Measurements from ENCODE around the gene KCNMA1.

KCNMA1 gene

DNA sequence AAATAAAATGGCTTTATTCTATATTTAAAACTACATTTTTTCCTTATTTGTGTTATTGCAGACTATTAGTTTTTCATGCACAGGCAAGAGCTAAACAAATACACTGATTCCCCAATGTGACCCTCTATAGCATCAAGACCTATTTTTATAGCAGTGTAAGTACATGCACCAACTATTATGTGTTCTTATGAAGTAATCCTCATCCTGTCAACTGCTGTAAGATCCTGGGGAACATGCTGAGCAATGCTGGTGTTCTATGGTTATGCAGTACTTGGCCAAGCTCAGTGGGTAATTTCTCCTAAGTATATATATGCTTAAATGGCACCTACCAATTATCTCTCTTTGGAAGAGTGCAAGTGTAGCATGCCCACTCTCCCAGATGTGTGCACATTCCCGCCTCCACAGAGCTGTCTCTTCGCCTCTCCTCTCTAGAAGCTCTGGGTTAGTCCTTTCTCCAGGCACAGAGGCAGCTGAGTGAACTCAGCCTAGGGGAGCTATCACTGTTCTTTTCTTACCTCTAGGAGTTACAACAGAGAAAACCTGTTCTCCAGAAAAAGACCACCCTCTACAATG is 428.8 kb downstream of the KCNMA1 start:
- DNase-seq (ENCODE audit: low spot score), result no peak

DNA sequence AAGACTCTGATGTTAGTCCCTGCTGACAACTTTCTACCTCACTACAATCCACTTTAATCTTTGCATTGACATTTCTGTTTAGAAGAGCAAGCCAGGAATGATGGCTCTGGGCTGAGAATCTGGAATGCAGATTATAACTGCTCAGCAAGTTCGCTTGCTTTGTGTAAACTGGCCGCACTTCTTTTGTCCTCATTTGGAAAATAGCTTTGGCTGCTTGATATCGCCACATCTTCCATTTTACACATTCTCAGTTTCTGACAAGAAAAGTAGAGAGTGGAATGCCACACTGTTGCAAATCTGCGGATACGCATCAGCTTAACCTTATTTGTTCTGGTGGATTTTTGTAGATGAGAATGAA is 429.8 kb downstream of the KCNMA1 start:
- DNase-seq (ENCODE audit: low spot score), result no peak

DNA sequence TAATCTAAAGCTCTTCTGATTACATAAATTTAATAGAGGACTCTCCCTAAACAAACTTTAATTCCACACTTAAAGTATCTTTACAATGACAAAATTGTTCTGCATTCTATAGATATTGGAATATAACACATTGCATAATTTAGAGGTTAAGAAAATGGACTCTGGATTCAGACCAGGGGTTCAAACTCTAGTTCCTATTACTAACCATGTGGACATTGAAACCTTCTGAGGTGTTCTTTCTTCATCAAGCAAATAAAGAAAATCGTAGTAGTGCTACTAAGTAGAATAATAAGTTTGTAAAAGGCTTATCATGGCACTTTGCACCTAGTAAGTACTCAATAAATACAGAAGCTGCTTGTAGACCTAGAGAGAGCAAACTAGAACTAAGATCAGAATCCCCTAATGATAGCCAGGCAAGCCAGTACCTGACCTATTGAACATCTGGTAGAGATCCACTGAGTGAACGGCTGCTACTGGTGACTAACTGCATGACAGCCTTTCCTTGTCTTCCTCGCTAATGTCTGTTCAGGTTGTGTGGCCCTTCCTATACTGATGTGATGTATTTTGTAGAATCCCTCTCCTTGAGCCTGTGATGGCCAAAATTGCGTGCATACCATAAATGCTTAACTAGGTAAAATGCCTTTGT is 430.3 kb downstream of the KCNMA1 start:
- DNase-seq (ENCODE audit: low spot score), result no peak

DNA sequence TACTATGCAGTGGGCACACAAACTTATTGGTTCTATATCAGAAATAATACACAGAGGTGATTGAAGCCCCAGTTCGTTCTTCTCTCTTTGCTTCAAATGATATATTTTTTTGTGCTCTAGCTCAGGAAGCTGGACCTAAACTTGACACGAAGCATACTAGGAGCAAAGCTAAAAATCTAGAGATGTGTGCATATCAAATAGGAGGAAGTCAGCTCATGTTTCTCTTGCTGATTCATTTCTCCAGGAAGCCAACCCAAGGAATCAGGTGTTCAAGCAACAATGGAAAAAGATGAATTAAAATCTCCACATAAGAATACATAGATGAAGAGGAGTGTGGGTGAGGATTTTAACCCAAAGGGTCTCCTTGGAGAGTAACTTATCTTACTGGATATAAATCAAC is 432.5 kb downstream of the KCNMA1 start:
- DNase-seq (ENCODE audit: low spot score), result no peak

DNA sequence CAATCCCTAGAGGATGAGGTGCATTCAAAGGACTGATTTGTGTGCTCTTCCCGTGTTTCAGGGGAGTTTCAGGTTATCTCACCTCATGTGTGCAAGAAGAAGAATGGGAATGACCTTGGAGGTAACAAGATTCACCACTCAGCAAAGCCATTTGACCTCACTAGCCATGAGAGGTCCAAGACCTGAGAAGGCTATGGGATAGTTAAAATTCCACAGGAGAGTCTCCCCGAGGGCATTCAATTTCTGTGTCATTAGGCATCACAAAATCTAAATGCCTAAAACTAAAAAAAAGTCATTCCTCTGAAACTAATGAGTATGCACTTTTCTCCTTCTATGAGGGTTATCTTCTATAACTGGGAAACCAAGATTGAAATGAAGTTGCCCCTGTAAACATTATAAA is 433.4 kb downstream of the KCNMA1 start:
- no peak for DNase-seq (ENCODE audit: low spot score)

GRCh38 chr10:77202857-77203256 is 434.8 kb downstream of the KCNMA1 start:
- DNase-seq (ENCODE audit: low spot score), result no peak

DNA sequence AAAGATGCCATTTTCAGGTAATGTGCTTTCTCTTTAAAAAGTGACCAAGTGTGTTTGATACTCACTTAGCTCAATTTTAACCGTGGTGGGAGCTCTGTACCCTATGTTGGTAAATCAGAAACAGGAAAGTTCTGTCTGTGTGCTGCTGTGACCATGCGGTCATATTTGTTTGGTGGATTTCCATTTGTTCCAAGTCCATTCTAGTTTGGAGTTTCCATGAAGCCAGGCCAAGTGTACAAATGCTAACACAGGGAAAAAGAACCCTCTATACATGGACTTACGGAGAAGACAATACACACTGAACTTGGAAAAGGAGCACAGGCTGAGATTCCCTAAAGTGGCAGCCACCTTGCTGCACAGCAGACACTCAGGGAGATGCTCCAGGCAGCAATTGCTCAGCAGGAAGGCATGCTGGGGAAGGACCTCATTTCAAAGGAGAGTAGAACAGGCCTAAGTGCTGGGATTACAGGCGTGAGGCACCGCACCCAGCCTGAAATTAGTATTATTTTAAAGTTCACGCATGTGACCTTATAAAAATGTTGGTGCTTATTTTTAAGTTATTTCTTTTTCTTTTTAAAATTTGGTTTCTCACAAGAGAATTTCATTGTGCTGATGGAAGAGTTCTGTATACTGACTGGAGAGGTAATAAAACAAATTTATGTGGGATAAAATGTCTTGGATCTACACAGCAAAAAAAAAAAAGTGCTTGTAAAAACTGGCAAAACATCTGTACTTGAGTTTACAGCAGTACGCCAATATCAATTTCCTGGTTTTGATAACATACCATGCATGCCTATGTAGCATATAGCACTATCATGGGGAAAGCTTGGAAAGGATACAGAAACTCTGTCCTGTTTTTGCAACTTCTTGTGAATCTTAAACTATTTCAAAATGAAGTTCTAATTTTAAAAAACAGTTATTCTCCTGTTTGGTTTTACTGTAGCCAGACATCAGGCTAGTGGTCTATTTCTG is 436.2 kb downstream of the KCNMA1 start:
- no peak for DNase-seq (ENCODE audit: low spot score)

DNA sequence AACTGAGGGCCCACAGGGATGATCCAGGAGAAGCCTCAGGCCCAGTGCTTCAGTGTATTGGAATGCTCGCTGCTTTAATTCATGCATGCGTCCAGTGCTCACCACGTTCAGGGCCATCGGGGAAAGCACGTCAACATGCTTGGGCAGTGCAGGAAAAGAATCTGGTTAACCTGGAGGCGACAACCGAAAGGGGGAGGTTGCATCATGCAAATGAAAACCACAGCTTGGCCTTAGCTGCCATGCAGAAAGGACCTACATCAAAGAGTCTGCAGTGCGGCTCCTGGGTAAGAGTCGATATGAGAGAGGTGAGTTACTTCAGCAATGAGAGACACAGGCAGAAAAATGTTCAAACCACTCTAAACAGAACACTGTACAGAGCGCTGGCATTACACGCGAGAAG is 440.1 kb downstream of the KCNMA1 start:
- no peak for DNase-seq (ENCODE audit: low spot score)

DNA sequence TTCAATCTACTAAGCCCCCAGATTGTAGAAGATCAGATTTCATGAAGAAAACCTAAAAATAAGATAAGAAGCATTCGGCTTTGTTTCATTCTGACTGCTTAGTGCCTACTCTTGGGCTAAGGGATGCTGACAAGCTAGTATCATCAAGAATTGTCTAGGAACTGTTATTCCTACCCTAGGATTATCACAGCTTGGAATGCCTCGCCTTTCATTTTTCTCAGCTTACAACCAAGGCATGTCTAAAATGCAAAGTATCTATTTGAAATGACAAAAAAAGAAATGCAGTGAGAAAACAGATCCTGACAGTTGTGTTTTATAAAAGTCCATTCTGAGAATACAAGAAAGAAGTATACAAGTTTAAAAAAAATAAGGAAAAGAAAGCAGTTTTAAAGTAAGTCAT is 441.0 kb downstream of the KCNMA1 start:
- DNase-seq (ENCODE audit: low spot score), result no peak

DNA sequence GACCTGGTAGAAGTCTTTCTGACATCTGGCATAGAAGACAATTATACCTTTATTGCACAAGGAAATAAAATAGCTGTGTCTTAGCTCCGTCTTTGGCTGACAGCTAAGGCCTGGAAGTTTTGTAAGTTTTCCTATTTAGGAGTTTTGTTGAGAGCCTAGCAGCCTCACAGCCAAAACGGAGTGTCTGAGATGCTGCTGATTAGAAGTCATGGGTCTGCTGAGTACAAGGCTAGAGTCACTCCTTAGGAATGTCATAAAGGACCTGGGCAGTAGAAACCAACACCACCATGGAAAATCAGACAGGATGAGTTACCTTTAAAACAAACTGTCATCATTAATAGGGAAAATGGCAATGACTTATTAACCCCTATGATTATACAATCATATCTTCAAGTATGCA is 442.5 kb downstream of the KCNMA1 start:
- no peak for DNase-seq (ENCODE audit: low spot score)

DNA sequence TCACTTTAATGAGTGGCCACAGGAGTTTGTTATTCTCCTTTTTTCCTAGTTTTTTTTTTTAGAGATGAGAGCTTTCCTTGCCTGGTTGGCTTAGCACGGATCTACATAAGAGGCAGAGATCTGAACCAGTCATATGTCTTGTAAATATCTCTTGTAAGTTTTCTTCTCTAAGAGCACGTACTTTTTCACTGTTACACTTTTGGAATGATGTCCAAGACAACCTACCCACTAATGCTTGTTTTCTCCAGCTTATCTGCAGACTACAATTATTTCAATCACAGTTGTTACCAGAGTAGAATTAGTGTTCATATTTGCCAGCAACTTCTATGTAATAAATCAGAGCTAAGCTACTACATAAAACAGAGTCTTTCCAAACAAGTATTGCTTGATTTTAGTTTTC is 444.6 kb downstream of the KCNMA1 start:
- no peak for DNase-seq (ENCODE audit: low spot score)

DNA sequence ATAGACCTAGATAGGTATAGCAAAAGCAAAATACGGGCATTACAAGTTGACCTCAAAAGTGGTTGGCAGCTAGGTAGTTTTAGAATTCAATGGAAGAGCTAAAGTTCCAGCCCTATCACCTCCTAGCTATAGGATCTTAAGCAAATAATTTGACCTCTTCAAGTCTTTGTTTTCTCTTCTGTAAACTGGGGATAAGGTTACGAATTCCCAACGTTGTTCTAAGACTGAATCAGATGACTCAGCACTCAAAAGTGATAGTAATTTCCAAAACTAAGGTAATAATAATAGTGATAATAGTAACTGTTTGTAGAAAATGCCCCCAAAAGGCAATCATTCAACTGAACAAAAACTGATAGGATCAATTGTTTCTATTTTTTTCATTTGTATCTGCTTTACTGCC is 445.2 kb downstream of the KCNMA1 start:
- no peak for DNase-seq (ENCODE audit: low spot score)

DNA sequence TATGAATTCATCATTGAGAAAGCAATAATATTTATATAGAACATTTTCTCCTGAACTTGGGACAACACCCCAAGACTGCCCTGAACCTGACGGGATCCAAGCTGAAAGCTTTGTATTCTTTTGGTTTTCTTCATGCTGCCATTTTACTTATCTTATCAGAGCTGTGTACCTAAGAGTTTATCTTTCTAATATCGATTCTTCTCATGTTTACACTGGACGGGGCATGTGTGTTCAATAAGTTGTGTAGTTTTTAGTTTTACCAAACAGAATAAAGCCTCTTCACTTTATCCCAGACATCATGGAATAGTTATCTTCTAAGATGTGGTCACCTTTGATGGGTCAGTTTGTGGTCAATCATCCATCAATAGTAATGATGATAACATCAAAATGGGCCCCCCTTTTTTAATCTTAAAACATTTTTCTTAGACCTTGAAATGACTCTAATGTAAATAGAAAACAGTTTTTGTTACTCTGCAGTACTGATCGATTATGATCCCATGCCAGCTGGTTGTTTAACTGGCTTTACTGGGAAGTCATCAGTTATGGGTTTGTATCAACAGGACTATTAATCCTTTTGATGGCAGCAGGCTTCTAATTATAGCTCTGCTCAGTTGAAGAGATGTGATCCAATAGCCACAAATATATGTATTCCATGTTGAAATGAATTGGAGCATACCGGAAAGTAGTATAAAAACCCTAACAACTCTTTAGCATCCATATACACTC is 446.1 kb downstream of the KCNMA1 start:
- no peak for DNase-seq (ENCODE audit: low spot score)

GRCh38 chr10:77190291-77190690 is 447.3 kb downstream of the KCNMA1 start:
- no peak for DNase-seq (ENCODE audit: low spot score)

GRCh38 chr10:77189520-77189919 is 448.1 kb downstream of the KCNMA1 start:
- DNase-seq (ENCODE audit: low spot score), result no peak

- no peak for DNase-seq (ENCODE audit: low spot score)
Measured at GRCh38 chr10:77189075-77189474, 448.5 kb downstream of the KCNMA1 start.

DNA sequence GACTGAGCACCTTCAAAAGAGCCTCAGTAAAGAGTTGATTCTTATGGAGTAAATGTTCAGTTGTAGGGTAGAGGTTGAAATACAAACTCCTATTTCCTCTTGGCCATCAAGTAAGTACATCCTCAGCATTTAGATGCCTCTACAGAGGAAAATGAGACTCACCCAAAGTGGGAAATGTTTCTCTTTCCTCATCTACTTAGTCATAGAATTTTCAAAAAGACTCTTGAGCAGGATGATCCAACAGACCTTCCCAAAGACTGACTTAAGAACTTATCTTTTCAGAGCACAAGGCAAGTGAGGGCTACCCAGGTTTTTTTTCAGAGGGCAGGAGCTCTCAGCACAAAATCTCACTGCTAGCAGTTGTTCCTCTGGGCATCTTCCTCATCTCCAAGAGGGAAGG is 449.1 kb downstream of the KCNMA1 start:
- no peak for DNase-seq (ENCODE audit: low spot score)

GRCh38 chr10:77188000-77188395 is 449.6 kb downstream of the KCNMA1 start:
- DNase-seq (ENCODE audit: low spot score), result no peak

DNA sequence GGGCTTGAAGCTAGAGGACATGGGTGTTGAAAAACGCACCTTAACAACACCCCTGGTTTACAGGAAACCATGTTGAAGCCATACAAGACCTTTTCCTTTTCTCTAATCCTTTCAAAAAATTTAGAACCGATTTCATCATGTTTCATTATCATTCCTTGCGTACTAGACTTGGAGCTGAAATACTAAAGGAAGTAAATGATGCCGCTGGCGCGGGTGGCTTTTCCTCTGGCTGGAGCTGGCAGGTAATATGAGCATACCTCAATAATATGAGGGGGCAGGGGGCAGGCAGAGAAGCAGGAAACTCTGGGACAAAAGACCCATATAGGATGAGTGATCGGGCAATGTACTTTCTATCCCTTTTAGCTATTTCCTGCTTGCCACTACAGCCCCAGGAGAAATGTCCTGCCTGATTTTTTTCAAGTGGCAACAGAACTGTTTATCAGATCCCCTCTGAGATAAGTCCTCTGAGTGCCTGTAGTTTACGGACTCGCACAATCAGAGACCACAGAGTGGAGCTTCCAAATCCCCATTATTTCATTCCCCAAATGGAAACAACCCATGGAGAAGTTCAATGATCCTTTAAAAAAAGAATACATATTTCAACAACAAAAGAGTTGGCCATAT is 450.1 kb downstream of the KCNMA1 start:
- DNase-seq (ENCODE audit: low spot score), result no peak

- DNase-seq (ENCODE audit: low spot score), result no peak
Measured at GRCh38 chr10:77186936-77187335, 450.7 kb downstream of the KCNMA1 start.

DNA sequence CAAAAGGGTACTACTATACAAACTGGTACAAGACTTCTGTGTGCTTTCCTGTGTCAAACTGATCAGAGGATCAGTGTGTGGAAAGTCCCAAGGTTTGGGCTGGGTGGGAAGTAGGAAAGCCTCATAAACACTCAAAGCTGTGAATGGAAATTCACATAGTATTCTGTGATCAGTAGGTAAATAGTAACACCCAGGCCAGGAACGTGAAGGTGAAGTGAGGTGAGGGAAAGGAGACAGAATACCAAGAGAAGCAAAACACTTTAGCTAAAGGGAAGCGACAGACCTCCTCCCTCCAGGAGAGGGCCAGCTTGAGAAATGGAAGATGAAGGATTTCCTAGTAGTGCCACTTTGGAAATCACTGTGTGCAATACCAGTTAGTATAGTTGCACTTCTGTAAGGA is 451.9 kb downstream of the KCNMA1 start:
- DNase-seq (ENCODE audit: low spot score), result no peak

DNA sequence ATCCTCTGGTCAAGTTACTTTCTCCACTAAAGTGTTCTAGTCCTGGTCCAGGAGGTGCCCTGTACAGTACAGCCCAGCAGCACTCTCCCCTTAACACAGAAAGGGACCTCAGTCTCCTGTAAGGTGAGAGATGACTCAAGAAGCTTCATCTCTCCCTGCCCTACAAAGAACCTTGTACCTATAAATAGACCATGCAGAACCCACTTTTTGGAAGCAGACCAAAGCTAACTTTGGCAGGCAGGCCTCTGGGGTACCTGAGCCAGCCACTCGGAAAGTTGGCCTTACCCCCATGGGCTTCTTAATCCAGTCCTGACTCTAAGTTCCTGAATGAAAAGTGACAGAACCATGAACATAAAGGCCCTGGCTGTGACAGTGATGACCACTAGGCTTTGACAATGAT is 454.8 kb downstream of the KCNMA1 start:
- no peak for DNase-seq (ENCODE audit: low spot score)

Data from germinal center (tissue), 1 donor.